GM10248 (cell line): ENCODE measurements around the gene DPYD.

Source experiments
- CTCF ChIA-PET: fragments of 300-600 bp; sonication (Branson Sonifier 250); formaldehyde crosslinking; extraction: SDS; loops from one replicate; lab custom pipeline; 2021; ENCODE audit warnings: antibody characterized with exemption; lab: Yijun Ruan, JAX
- POLR2A ChIA-PET: fragments of 350-650 bp; sonication (Branson Sonifier 250); formaldehyde crosslinking; extraction: SDS; loops from one replicate; lab custom pipeline; 2020; ENCODE audit warnings: antibody characterized with exemption; lab: Yijun Ruan, JAX
- DNase-seq: peaks from one replicate; pipeline ENCODE4 v3.0.0; 2012; ENCODE audit errors: extremely low spot score
- TF ChIP-seq, protein P1 (sequence below): IDR thresholded peaks from 2 replicates; pipeline ENCODE4 v1.5.1; 2012; ENCODE audit warnings: mild to moderate bottlenecking, low read depth; ENCODE audit errors: extremely low read depth, missing control alignments, control extremely low read depth

DPYD gene

DNA sequence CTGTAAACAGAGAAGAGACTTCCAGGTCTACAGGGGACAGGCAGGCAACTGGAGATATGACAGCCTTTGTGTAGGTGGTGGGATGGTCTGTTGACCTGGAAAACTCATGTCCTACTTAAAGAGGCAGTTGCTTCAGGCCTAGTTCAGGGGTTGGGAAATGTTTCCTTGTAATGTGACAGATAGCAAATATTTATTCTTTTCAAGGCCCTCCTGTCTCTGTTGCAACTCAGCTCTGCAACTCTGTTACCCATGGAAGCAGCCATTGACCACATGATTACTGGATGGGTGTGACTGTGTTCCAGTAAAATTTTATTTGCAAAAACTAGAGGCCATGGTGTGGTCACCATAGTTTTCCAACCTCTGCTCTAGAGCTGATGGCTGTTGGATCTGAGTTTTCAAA is 857.3 kb downstream of the DPYD start:
- DNase-seq = no peak
- POLR2A ChIA-PET = no interaction called here
- TF ChIP-seq, protein P1, sequence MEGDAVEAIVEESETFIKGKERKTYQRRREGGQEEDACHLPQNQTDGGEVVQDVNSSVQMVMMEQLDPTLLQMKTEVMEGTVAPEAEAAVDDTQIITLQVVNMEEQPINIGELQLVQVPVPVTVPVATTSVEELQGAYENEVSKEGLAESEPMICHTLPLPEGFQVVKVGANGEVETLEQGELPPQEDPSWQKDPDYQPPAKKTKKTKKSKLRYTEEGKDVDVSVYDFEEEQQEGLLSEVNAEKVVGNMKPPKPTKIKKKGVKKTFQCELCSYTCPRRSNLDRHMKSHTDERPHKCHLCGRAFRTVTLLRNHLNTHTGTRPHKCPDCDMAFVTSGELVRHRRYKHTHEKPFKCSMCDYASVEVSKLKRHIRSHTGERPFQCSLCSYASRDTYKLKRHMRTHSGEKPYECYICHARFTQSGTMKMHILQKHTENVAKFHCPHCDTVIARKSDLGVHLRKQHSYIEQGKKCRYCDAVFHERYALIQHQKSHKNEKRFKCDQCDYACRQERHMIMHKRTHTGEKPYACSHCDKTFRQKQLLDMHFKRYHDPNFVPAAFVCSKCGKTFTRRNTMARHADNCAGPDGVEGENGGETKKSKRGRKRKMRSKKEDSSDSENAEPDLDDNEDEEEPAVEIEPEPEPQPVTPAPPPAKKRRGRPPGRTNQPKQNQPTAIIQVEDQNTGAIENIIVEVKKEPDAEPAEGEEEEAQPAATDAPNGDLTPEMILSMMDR = no peak
- CTCF ChIA-PET = no interaction called here

DNA sequence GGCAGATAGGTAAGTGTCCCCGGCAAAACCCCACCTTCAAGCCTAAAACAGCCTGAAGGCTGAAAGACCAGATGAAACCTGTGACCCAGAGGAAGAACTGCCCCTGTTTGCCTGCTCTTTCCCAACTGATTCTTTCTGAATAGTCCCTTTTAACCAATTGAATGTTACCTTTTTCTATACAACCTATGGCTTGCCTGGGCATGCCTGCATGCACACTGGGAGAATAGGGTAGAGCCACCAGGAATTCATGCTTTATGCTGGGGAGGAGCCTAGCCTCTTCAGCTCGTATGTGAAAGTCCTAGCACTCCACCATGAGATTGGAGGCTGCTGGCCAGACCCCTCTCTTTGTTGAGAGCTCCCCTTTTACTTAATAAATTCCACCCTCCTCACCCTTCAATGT is 859.2 kb downstream of the DPYD start:
- ChIA-PET CTCF (interaction anchor here (1.4 kb wide), 2 partner anchors 19 to 25 kb away, joined by 3 to 4 read pairs; no protein-coding TSS in a partner anchor), POLR2A (no interaction called here)
- DNase-seq = no peak
- TF ChIP-seq, protein P1 = no peak

DNA sequence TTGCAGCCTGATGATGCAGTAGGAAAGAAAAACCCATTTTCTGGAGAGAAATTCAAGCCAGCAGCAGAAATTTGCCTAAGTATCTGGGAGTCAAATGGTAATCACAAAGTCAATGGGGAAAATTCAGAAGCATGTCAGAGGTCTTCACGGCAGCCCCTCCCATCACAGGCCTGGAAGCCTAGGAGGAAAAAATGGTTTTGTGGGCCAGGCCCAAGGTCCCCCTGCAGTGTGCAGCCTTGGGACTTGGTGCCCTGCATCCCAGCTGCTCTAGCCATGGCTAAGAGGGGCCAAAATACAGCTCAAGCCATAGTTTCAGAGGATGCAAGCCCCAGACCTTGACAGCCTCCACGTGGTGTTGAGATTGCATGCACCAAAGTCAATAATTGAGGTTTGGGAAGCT is 864.4 kb downstream of the DPYD start:
- ChIA-PET CTCF (no interaction called here), POLR2A (no interaction called here)
- DNase-seq = no peak
- TF ChIP-seq, protein P1 = no peak

DNA sequence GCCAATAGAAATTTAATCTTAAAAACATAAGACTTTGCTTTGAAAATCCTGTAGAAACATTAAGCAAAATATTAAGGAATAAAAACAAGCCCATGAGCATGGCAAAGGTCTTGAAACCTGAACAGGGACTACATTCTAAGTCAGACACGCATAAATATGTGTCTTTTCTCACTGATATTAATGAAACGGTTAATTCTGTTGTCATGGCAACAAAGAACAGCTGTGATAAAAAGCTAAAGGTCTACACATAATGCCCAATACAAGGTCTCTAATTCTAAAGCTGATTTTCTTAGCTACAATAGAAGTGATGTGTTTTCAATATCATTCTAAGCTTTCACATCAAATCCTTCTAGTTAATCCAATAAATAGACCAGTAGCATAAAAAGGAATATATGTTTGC is 867.6 kb downstream of the DPYD start:
- no peak for DNase-seq
- CTCF ChIA-PET = interaction anchor here (1.6 kb wide), 1 partner anchor 20 kb away, joined by 3 read pairs; no protein-coding TSS in a partner anchor
- POLR2A ChIA-PET = no interaction called here
- TF ChIP-seq, protein P1 = no peak

DNA sequence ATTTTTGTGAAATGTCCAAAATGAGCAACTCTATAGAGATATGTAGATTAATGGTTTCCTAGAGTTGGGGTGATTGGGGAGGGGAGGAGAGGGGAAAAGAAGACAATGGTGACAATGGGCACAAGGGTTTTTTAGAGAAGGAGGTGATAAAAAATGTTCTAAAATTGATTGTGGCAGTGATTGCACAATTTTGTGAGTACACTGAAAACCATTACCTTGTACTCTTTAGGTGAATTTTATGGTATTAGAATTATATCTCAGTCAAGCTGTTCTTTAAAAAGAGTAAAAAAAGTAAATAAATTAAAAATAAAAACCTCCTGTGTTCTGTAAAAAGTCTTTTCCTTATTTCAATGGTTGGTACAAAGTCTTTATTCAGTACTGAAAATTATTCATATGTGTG is 869.0 kb downstream of the DPYD start:
- TF ChIP-seq, protein P1 = no peak
- ChIA-PET POLR2A (no interaction called here), CTCF (interaction anchor here (1.7 kb wide), 1 partner anchor 15 kb away, joined by 3 read pairs; no protein-coding TSS in a partner anchor)
- no peak for DNase-seq

DNA sequence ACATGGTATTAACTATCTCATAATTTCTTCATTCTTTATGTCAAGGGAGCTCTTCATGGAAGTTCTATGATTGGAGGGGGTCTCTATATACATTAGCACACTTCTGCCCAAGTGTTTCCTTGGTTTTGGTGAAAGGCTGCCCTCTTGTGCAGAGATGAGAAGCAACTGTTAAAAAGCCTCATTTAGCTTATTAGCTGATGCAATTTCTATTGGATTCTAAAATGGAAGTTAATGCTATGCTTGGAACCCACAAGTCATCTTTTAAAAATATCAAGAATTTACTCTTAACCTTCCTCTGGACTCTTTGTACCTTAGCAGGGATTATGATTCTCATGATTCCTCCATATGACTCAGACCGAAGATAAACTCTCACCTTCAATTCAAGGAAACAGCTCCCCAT is 870.3 kb downstream of the DPYD start:
- CTCF ChIA-PET = interaction anchor here (0.8 to 1.7 kb wide), 4 partner anchors 15 to 85 kb away, joined by 3 to 4 read pairs (median 3); no protein-coding TSS in a partner anchor
- TF ChIP-seq, protein P1 = no peak
- DNase-seq = no peak
- POLR2A ChIA-PET = no interaction called here

DNA sequence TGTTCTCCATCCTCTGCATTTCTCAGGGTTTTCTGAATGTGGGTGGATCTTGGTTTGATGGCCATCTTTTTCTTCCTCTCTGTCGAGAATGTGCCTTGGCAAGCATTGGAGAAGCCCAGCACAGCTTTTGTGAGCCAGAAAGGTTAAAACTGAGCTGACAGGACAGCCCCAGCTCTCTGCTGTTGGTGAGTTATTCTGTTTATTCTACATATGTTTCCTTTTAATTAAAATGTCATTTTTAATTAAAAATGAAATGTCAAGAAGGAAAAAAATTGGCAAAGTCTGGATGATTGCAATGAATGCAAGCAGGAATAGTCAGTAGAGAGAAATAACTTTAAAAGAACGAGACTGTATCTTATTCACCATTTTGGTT is 873.4 kb downstream of the DPYD start:
- ChIA-PET POLR2A (no interaction called here), CTCF (no interaction called here)
- TF ChIP-seq, protein P1 = no peak
- DNase-seq = no peak
